HepG2 (cell line): ENCODE measurements around the gene LRIT1. TPM values are rescaled to one million over a fixed set of nuclear protein-coding genes. Genes with fewer than 3 reads are reported as not detected.

Source experiments
- ATAC-seq: fragments of 200-7000 bp; cut with Tn5 transposase; 3 replicates; pipeline ENCODE4 v1.9.1; 2020; ENCODE audit warnings: mild to moderate bottlenecking, moderate library complexity
- BruUV-seq: library from RNA; stranded (reverse); fragments of 400-500 nt; replicated peaks from 2 replicates; lab custom pipeline; 2021; lab: Mats Ljungman, UMichigan
- CTCF ChIA-PET: fragments of 300-600 bp; formaldehyde crosslinking; extraction: SDS; loops from one replicate; lab custom pipeline; 2021; ENCODE audit warnings: low total read pairs, inconsistent platforms, low intra/inter-chr PET ratio; lab: Yijun Ruan, JAX
- POLR2A ChIA-PET: fragments of 350-600 bp; sonication (Branson Sonifier 250); formaldehyde crosslinking; loops from one replicate; lab custom pipeline; 2020; ENCODE audit warnings: antibody characterized with exemption, inconsistent platforms; lab: Yijun Ruan, JAX
- DNase-seq: peaks from one replicate; pipeline ENCODE4 v3.0.0-alpha.2; 2015; ENCODE audit warnings: low spot score
- FAIRE-seq: peaks from 3 replicates; lab custom pipeline; 2011; peaks lifted over from hg19 to GRCh38; lab: Jason Lieb, UNC
- H2AFZ ChIP-seq: one replicate; pipeline ENCODE4 v1.6.1; 2011; ENCODE audit warnings: low read length, inconsistent platforms
- H3K27ac ChIP-seq: fragments of 300-600 bp; 3 replicates; pipeline ENCODE4 v1.8.0; 2011; ENCODE audit warnings: mixed run types, mild to moderate bottlenecking, mixed read lengths, low read length, inconsistent platforms; ENCODE audit not compliant: insufficient read depth; ENCODE audit errors: extremely low read length
- H3K27me3 ChIP-seq, 2 experiments: fragments of 200-600 bp in 1 of 2; 2 replicates in 1 of 2; 3 replicates in 1 of 2; pipeline versions ENCODE4 v1.6.0 to v1.8.0; 2011; ENCODE audit warnings: low read length in 2 of 2, mild to moderate bottlenecking in 2 of 2, moderate library complexity in 2 of 2, inconsistent platforms in 1 of 2; ENCODE audit not compliant: insufficient read depth in 2 of 2, control insufficient read depth in 1 of 2
- H3K36me3 ChIP-seq, 2 experiments: fragments of 200-600 bp in 1 of 2; replicated peaks in 1 of 2; 2 replicates in 1 of 2; 3 replicates in 1 of 2; pipeline versions ENCODE4 v1.5.1 to v1.8.0; 2011; ENCODE audit warnings: low read length in 2 of 2, inconsistent platforms in 1 of 2; ENCODE audit not compliant: insufficient read depth in 2 of 2, control insufficient read depth in 1 of 2
- H3K4me1 ChIP-seq: 2 replicates; pipeline ENCODE4 v1.5.1; 2012; ENCODE audit warnings: low read length, inconsistent platforms; ENCODE audit not compliant: insufficient read depth
- H3K4me2 ChIP-seq: 2 replicates; pipeline ENCODE4 v1.6.0; 2011; ENCODE audit warnings: low read depth, low read length, inconsistent platforms
- H3K4me3 ChIP-seq, 3 experiments: fragments of 200-600 bp in 1 of 3; sonication (generic), shearing (Covaris generic) in 1 of 3; replicated peaks in 1 of 3; 2 replicates each; pipeline ENCODE4 v1.5.1; 2011 to 2016; ENCODE audit warnings: low read length in 3 of 3, inconsistent platforms in 2 of 3, low read depth in 2 of 3, mild to moderate bottlenecking in 2 of 3, control low read depth in 1 of 3, mixed read lengths in 1 of 3; ENCODE audit not compliant: insufficient read depth in 1 of 3
- H3K79me2 ChIP-seq: one replicate; pipeline ENCODE4 v1.6.1; 2011; ENCODE audit warnings: low read length, inconsistent platforms; ENCODE audit not compliant: insufficient read depth
- H3K9ac ChIP-seq: 2 replicates; pipeline ENCODE4 v1.6.0; 2011; ENCODE audit warnings: mild to moderate bottlenecking, low read depth, low read length, inconsistent platforms; ENCODE audit not compliant: insufficient read depth
- H3K9me3 ChIP-seq: 2 replicates; pipeline ENCODE4 v1.5.1; 2012; ENCODE audit warnings: mild to moderate bottlenecking, low read length
- H4K20me1 ChIP-seq: 2 replicates; pipeline ENCODE4 v1.6.0; 2011; ENCODE audit warnings: inconsistent platforms, mild to moderate bottlenecking, low read length, moderate library complexity; ENCODE audit not compliant: insufficient read depth
- ZNF281 ChIP-seq: sonication (generic); formaldehyde crosslinking; IDR thresholded peaks from 2 replicates; pipeline ENCODE4 v1.4.0; 2020; ENCODE audit warnings: missing genetic modification reagents, borderline replicate concordance
- ZNF318 ChIP-seq: sonication (generic); formaldehyde crosslinking; IDR thresholded peaks from 2 replicates; pipeline ENCODE4 v1.4.0; 2020; ENCODE audit warnings: mild to moderate bottlenecking, missing genetic modification reagents
- WGBS: methylation state at CpG from one replicate; pipeline ENCODE4 v1.1.6; 2017; ENCODE audit warnings: low lambda C conversion rate; 5-methylcytosine and 5-hydroxymethylcytosine counted together
- in situ Hi-C: cut with HindIII; loops from 2 replicates; pipeline ENCODE4 v1.10.0; 2017; ENCODE audit warnings: low pct_unique_long_range_greater_than_20kb; ENCODE audit not compliant: extremely low pct_ligation_motif_present
- intact Hi-C: fragments of 100-400 bp; cut with micrococcal nuclease; formaldehyde crosslinking; loops from one replicate; pipeline ENCODE4 v1.10.0; 2022; ENCODE audit not compliant: unreplicated experiment
- polyA plus RNA-seq, 8 experiments: library from polyadenylated mRNA; depleted of rRNA in 3 of 8; stranded (reverse) in 7 of 8; unstranded in 1 of 8; fragments of >200 nt; fragmentation: Illumina TruSeq in 4 of 8; extraction: Trizol in 4 of 8; gene quantifications; 2 replicates each; pipeline versions ENCODE4 v1.2.1 to v1.2.3, GENCODE V29; 2011 to 2016; ENCODE audit warnings: low read depth in 4 of 8, missing spikeins in 1 of 8, mixed read lengths in 1 of 8; ENCODE audit not compliant: insufficient read depth in 1 of 8
- total RNA-seq, 5 experiments: library from RNA; depleted of rRNA; stranded (reverse); fragments of >200 nt; fragmentation: Illumina TruSeq; extraction: Trizol; gene quantifications; 2 replicates each; pipeline ENCODE4 v1.2.3, GENCODE V29; 2016; ENCODE audit warnings: low read depth in 1 of 5

The LRIT1 gene
- total and polyA plus RNA-seq, 2 of the 13 experiments (the other 11 are each of a cell fraction or from before 2014, with no cell fraction given), result not detected

GRCh38 chr10:84190621-84191020 is 50.7 kb downstream of the LRIT1 start:
- H3K36me3 ChIP-seq, result no peaks in the 10 kb centered on the region
- no peak for DNase-seq
- H3K27ac ChIP-seq, result no peak overlapping the region
- intact Hi-C loops, result no loop called here
- peaks cover 6 to 39% of the 10 kb centered on the region in 2 experiments for H3K27me3 ChIP-seq
- no peak for TF ChIP-seq ZNF318 (CRISPR knock-in tag)
- TF ChIP-seq ZNF281 (CRISPR knock-in tag), result no peak
- no TSS peak for BruUV-seq
- H3K4me2 ChIP-seq, result no peak overlapping the region
- ChIA-PET POLR2A (no interaction called here), CTCF (no interaction called here)
- FAIRE-seq, result no peak
- no peaks in the 10 kb centered on the region for H3K9me3 ChIP-seq
- H3K9ac ChIP-seq, result no peak overlapping the region
- H3K4me3 ChIP-seq, result no peak overlapping the region
- H4K20me1 ChIP-seq, result no peaks in the 10 kb centered on the region
- no peaks in the 10 kb centered on the region for H3K79me2 ChIP-seq
- no peak overlapping the region for H2AFZ ChIP-seq
- no peak for ATAC-seq
- in situ Hi-C loops, result no loop called here
- 0% methylated on average over 3 of the region's 3 CpGs for WGBS
- no peaks in the 10 kb centered on the region for H3K4me1 ChIP-seq
